ENCODE measurements around the gene COL4A1.

The COL4A1 gene

DNA sequence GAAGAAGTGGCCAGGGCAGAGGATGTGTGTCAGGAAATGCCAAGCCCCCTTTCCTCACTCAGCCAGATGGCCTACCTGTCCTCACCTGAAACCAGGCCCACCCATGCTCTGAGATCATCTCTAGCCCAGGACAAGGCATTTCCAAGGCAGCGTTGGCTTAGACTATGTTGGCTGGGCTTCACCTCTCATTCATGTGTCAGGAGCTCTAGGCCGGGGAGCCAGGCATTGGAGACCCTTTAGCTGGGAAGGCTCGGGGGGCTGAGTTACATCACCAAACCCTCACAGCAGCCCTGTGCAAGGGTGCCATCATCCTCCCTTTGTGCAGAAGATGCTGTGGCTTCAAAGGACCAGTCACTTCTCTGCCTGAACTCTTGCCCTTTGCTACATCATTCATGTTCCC is 40.1 kb upstream of the COL4A1 start:
- Histone ChIP-seq H3K27ac (ENCODE audit: low read depth, low read length, poor library complexity, severe bottlenecking) (no peak overlapping the region), H3K9me2 (ENCODE audit: low read depth, low read length) (no peaks in the 10 kb centered on the region), H3K36me3 (ENCODE audit: insufficient read depth, low read length) (no peaks in the 10 kb centered on the region), H4K20me1 (ENCODE audit: insufficient read depth, low read length) (no peaks in the 10 kb centered on the region), H3K9me3 (ENCODE audit: low read length) (no peaks in the 10 kb centered on the region), H3K4me3 (ENCODE audit: low read depth, low read length, poor library complexity, severe bottlenecking) (no peak overlapping the region), H3K9ac (ENCODE audit: low read length) (no peak overlapping the region), H3K27me3 (ENCODE audit: insufficient read depth, low read length) (peaks cover 7% of the 10 kb centered on the region; the same call in 1 of the 2 replicates), H3K4me2 (ENCODE audit: low read length) (no peak overlapping the region), H2AFZ (ENCODE audit: low read length) (no peak overlapping the region), H3K4me1 (ENCODE audit: insufficient read depth, low read length, severe bottlenecking) (no peaks in the 10 kb centered on the region), H3F3A (ENCODE audit: insufficient read depth, low read length) (no peaks in the 10 kb centered on the region), H3K79me2 (ENCODE audit: insufficient read depth, low read length) (no peaks in the 10 kb centered on the region)
- TF ChIP-seq EZH2 (IDR thresholded peaks at IDR 0.05; ENCODE audit: borderline replicate concordance, low read length) = no peak
- TF ChIP-seq, protein P1, sequence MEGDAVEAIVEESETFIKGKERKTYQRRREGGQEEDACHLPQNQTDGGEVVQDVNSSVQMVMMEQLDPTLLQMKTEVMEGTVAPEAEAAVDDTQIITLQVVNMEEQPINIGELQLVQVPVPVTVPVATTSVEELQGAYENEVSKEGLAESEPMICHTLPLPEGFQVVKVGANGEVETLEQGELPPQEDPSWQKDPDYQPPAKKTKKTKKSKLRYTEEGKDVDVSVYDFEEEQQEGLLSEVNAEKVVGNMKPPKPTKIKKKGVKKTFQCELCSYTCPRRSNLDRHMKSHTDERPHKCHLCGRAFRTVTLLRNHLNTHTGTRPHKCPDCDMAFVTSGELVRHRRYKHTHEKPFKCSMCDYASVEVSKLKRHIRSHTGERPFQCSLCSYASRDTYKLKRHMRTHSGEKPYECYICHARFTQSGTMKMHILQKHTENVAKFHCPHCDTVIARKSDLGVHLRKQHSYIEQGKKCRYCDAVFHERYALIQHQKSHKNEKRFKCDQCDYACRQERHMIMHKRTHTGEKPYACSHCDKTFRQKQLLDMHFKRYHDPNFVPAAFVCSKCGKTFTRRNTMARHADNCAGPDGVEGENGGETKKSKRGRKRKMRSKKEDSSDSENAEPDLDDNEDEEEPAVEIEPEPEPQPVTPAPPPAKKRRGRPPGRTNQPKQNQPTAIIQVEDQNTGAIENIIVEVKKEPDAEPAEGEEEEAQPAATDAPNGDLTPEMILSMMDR (IDR thresholded peaks at IDR 0.05; ENCODE audit: low read length) = no peak

DNA sequence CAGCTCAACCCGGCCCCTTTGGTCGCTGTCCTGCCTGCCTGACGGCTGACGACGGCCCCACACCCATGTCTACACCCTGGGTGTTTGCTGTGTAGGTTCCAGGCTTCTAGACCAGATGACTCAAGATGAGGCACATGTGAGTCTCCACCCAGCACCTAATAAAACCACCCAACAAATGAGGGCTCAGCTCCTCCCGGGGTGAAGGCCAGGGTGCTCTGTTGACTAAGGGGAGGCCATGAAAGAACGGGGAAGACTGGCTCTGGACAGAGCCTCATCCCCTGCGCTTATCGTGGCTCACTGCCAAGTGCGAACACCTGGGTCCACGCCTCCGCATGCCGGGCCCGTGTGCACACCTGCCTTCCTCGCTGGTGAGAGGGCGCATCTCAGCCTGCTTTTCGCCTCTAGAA is 39.7 kb upstream of the COL4A1 start:
- Histone ChIP-seq H3K9ac (ENCODE audit: low read length) (no peak overlapping the region), H3K9me2 (ENCODE audit: low read depth, low read length) (no peaks in the 10 kb centered on the region), H2AFZ (ENCODE audit: low read length) (no peak overlapping the region), H3F3A (ENCODE audit: insufficient read depth, low read length) (no peaks in the 10 kb centered on the region), H4K20me1 (ENCODE audit: insufficient read depth, low read length) (no peaks in the 10 kb centered on the region), H3K9me3 (ENCODE audit: low read length) (no peaks in the 10 kb centered on the region), H3K4me1 (ENCODE audit: insufficient read depth, low read length, severe bottlenecking) (no peaks in the 10 kb centered on the region), H3K4me2 (ENCODE audit: low read length) (no peak overlapping the region), H3K27me3 (ENCODE audit: insufficient read depth, low read length) (peaks cover 7% of the 10 kb centered on the region; the same call in 1 of the 2 replicates), H3K36me3 (ENCODE audit: insufficient read depth, low read length) (no peaks in the 10 kb centered on the region), H3K79me2 (ENCODE audit: insufficient read depth, low read length) (no peaks in the 10 kb centered on the region), H3K27ac (ENCODE audit: low read depth, low read length, poor library complexity, severe bottlenecking) (no peak overlapping the region), H3K4me3 (ENCODE audit: low read depth, low read length, poor library complexity, severe bottlenecking) (no peak overlapping the region)
- no peak for TF ChIP-seq EZH2 (IDR thresholded peaks at IDR 0.05; ENCODE audit: borderline replicate concordance, low read length)

DNA sequence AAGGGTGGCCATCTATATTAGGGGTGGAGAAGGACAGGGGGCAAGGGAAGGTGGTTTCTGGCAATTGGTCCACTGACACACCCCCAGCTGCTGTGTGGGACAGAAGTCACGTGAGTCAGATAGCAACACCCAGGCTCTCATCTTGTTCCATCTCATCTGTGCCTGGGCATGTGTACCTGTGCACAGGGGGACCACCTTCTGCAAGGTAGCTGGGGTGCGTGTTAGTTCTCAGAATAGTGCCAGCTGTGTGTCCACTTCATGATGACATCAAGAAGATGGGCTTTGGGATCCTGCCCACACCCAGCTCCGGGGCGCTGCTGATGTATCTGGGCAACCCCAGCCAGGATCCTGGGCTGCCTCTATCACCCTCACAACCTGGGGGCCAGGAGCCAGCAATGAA is 38.7 kb upstream of the COL4A1 start:
- H3K27me3 ChIP-seq (ENCODE audit: insufficient read depth, low read length) = peaks cover 12% of the 10 kb centered on the region; the same call in 1 of the 2 replicates
- no peaks in the 10 kb centered on the region for H3K79me2 ChIP-seq (ENCODE audit: insufficient read depth, low read length)
- H3K9me2 ChIP-seq (ENCODE audit: low read depth, low read length) = no peaks in the 10 kb centered on the region
- H3K4me2 ChIP-seq (ENCODE audit: low read length) = no peak overlapping the region
- no peaks in the 10 kb centered on the region for H4K20me1 ChIP-seq (ENCODE audit: insufficient read depth, low read length)
- no peaks in the 10 kb centered on the region for H3K36me3 ChIP-seq (ENCODE audit: insufficient read depth, low read length)
- no peak for TF ChIP-seq EZH2 (IDR thresholded peaks at IDR 0.05; ENCODE audit: borderline replicate concordance, low read length)
- TF ChIP-seq, protein P1 (IDR thresholded peaks at IDR 0.05; ENCODE audit: low read length) = no peak
- no peaks in the 10 kb centered on the region for H3F3A ChIP-seq (ENCODE audit: insufficient read depth, low read length)
- H3K9ac ChIP-seq (ENCODE audit: low read length) = no peak overlapping the region
- H3K4me1 ChIP-seq (ENCODE audit: insufficient read depth, low read length, severe bottlenecking) = no peaks in the 10 kb centered on the region
- no peak overlapping the region for H3K4me3 ChIP-seq (ENCODE audit: low read depth, low read length, poor library complexity, severe bottlenecking)
- H3K27ac ChIP-seq (ENCODE audit: low read depth, low read length, poor library complexity, severe bottlenecking) = no peak overlapping the region
- no peaks in the 10 kb centered on the region for H3K9me3 ChIP-seq (ENCODE audit: low read length)
- H2AFZ ChIP-seq (ENCODE audit: low read length) = no peak overlapping the region

DNA sequence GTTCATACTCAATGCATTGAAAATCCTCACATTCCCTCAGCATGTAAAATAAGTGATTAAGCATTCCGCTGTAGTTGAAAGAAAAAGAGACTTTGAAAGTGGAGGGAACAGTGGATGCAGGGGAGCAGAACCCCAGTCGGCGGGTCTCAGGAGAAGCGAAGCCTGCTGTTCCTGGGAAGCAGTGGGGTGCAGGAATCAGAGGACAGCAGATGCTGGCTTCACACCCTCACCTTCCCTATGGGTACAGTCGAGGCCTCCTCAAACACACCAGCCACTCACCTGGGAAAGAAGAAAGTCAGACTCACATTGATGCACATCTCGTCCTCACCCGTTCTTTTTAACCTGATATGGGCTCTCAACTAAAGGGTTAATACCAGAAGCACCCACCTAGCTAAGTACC is 38.3 kb upstream of the COL4A1 start:
- no peaks in the 10 kb centered on the region for H4K20me1 ChIP-seq (ENCODE audit: insufficient read depth, low read length)

More for the DNA sequence above, 38.3 kb upstream of the COL4A1 start:
- Histone ChIP-seq H3K27me3 (ENCODE audit: insufficient read depth, low read length) (peaks cover 12% of the 10 kb centered on the region; the same call in 1 of the 2 replicates), H3K79me2 (ENCODE audit: insufficient read depth, low read length) (no peaks in the 10 kb centered on the region), H3K4me3 (ENCODE audit: low read depth, low read length, poor library complexity, severe bottlenecking) (no peak overlapping the region), H3K4me1 (ENCODE audit: insufficient read depth, low read length, severe bottlenecking) (no peaks in the 10 kb centered on the region), H3F3A (ENCODE audit: insufficient read depth, low read length) (no peaks in the 10 kb centered on the region), H2AFZ (ENCODE audit: low read length) (no peak overlapping the region), H3K4me2 (ENCODE audit: low read length) (no peak overlapping the region), H3K9me2 (ENCODE audit: low read depth, low read length) (no peaks in the 10 kb centered on the region), H3K9ac (ENCODE audit: low read length) (no peak overlapping the region), H3K36me3 (ENCODE audit: insufficient read depth, low read length) (no peaks in the 10 kb centered on the region), H3K9me3 (ENCODE audit: low read length) (no peaks in the 10 kb centered on the region), H3K27ac (ENCODE audit: low read depth, low read length, poor library complexity, severe bottlenecking) (no peak overlapping the region)
- TF ChIP-seq, protein P1 (IDR thresholded peaks at IDR 0.05; ENCODE audit: low read length) = no peak
- no peak for TF ChIP-seq EZH2 (IDR thresholded peaks at IDR 0.05; ENCODE audit: borderline replicate concordance, low read length)

Measured in OCI-LY1 (cell line).